ENCODE measurements around the gene SLCO3A1.

DNA sequence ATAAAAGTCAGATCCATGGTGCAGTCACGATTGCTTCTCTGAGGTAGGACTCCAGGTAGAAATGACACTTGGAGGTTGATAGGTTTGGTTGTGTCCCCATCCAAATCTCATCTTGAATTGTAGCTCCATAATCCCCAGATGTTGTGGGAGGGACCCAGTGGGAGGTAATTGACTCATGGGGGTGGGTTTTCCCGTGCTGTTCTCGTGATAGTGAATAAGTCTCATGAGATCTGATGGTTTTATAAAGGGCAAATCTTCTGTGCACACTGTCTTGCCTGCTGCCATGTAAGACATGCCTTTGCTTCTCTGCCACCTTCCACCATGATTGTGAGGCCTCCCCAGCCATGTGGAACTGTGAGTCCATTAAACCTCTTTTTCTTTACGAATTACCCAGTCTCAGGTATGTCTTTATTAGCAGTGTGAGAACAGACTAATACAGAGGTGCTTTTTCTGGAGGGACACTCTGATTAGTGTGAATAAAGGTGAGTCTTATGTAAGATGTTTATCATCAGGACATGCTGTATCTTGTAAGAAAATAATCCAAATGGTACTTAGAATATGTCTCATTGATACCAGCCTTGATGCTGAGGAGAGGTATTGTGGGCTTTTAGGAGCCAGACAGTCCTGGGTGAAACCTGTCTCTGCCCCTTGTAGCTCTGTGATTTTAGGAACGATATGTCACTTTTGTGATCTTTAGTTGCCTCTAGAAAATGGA, 43.0 kb downstream of the SLCO3A1 start:
- TF ChIP-seq, protein P1, sequence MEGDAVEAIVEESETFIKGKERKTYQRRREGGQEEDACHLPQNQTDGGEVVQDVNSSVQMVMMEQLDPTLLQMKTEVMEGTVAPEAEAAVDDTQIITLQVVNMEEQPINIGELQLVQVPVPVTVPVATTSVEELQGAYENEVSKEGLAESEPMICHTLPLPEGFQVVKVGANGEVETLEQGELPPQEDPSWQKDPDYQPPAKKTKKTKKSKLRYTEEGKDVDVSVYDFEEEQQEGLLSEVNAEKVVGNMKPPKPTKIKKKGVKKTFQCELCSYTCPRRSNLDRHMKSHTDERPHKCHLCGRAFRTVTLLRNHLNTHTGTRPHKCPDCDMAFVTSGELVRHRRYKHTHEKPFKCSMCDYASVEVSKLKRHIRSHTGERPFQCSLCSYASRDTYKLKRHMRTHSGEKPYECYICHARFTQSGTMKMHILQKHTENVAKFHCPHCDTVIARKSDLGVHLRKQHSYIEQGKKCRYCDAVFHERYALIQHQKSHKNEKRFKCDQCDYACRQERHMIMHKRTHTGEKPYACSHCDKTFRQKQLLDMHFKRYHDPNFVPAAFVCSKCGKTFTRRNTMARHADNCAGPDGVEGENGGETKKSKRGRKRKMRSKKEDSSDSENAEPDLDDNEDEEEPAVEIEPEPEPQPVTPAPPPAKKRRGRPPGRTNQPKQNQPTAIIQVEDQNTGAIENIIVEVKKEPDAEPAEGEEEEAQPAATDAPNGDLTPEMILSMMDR (IDR thresholded peaks at IDR 0.05), result no peak
- no peak for TF ChIP-seq POLR2A (IDR thresholded peaks at IDR 0.05)
